KMS-11 (cell line): ENCODE results near the gene RBP5.
A peak's percentile ranks its signal among the peaks of the same experiment; 100 is the strongest.

Experiments
- H2AFZ ChIP-seq: fragments of 200-600 bp; sonication (generic); 2 replicates; pipeline ENCODE4 v1.6.1; 2016; ENCODE audit warnings: antibody characterized with exemption, mixed run types, low read depth
- H3K27ac ChIP-seq: fragments of 200-600 bp; sonication (generic); 2 replicates; pipeline ENCODE4 v1.6.1; 2016; ENCODE audit warnings: mild to moderate bottlenecking, mixed run types
- H3K27me3 ChIP-seq: fragments of 200-600 bp; sonication (generic); 2 replicates; pipeline ENCODE4 v1.6.1; 2017; ENCODE audit warnings: mild to moderate bottlenecking, low read depth, mixed run types, moderate library complexity; ENCODE audit not compliant: insufficient read depth
- H3K36me3 ChIP-seq: fragments of 200-600 bp; sonication (generic); 2 replicates; pipeline ENCODE4 v1.6.1; 2017; ENCODE audit warnings: mild to moderate bottlenecking, mixed run types; ENCODE audit not compliant: insufficient read depth
- H3K4me1 ChIP-seq: fragments of 200-600 bp; sonication (generic); 2 replicates; pipeline ENCODE4 v1.6.1; 2016; ENCODE audit warnings: mild to moderate bottlenecking, low read depth, mixed run types; ENCODE audit not compliant: poor library complexity, severe bottlenecking
- H3K4me2 ChIP-seq: fragments of 200-600 bp; sonication (generic); 2 replicates; pipeline ENCODE4 v1.7.0; 2016; ENCODE audit warnings: mild to moderate bottlenecking, mixed run types
- H3K4me3 ChIP-seq: fragments of 200-600 bp; sonication (generic); IDR thresholded peaks from 2 replicates; pipeline ENCODE4 v1.6.1; 2017; ENCODE audit warnings: low read depth, low read length, mixed read lengths; ENCODE audit not compliant: insufficient read depth
- H3K79me2 ChIP-seq: fragments of 200-600 bp; sonication (generic); 2 replicates; pipeline ENCODE4 v1.6.1; 2016; ENCODE audit warnings: low read depth, mixed run types; ENCODE audit not compliant: insufficient read depth
- H3K9ac ChIP-seq: fragments of 200-600 bp; sonication (generic); 2 replicates; pipeline ENCODE4 v1.6.1; 2016; ENCODE audit warnings: mild to moderate bottlenecking, mixed run types
- H4K20me1 ChIP-seq: fragments of 200-600 bp; sonication (generic); 2 replicates; pipeline ENCODE4 v1.6.1; 2016; ENCODE audit warnings: mild to moderate bottlenecking, mixed run types; ENCODE audit not compliant: insufficient read depth
- CTCF ChIP-seq: fragments of 200-600 bp; sonication (generic); conservative IDR thresholded peaks from 2 replicates; pipeline ENCODE4 v1.6.1; 2017; ENCODE audit warnings: low read depth, mild to moderate bottlenecking, antibody characterized with exemption, low read length, moderate library complexity, mixed read lengths

Gene RBP5

GRCh38 chr12:7146906-7147305 is 18.2 kb upstream of the RBP5 start:
- H3K4me2 ChIP-seq = no peak overlapping the region
- no peak for TF ChIP-seq CTCF
- no peaks in the 10 kb centered on the region for H3K27me3 ChIP-seq
- no peak overlapping the region for H2AFZ ChIP-seq
- H4K20me1 ChIP-seq = no peaks in the 10 kb centered on the region
- H3K79me2 ChIP-seq = no peaks in the 10 kb centered on the region
- H3K27ac ChIP-seq = no peak overlapping the region
- no peaks in the 10 kb centered on the region for H3K36me3 ChIP-seq
- H3K4me3 ChIP-seq = no peak overlapping the region
- no peaks in the 10 kb centered on the region for H3K4me1 ChIP-seq
- H3K9ac ChIP-seq = no peak overlapping the region

GRCh38 chr12:7146228-7146627 is 17.5 kb upstream of the RBP5 start:
- no peaks in the 10 kb centered on the region for H3K79me2 ChIP-seq
- no peak overlapping the region for H2AFZ ChIP-seq
- H3K27me3 ChIP-seq = no peaks in the 10 kb centered on the region
- H3K9ac ChIP-seq = no peak overlapping the region
- H3K36me3 ChIP-seq = no peaks in the 10 kb centered on the region
- H3K4me2 ChIP-seq = no peak overlapping the region
- no peaks in the 10 kb centered on the region for H4K20me1 ChIP-seq
- no peak overlapping the region for H3K27ac ChIP-seq
- no peak overlapping the region for H3K4me3 ChIP-seq
- TF ChIP-seq CTCF = no peak
- H3K4me1 ChIP-seq = peaks cover 4% of the 10 kb centered on the region

GRCh38 chr12:7145671-7146070 is 17.0 kb upstream of the RBP5 start:
- H3K27me3 ChIP-seq = no peaks in the 10 kb centered on the region
- H4K20me1 ChIP-seq = no peaks in the 10 kb centered on the region
- H3K79me2 ChIP-seq = no peaks in the 10 kb centered on the region
- H2AFZ ChIP-seq = no peak overlapping the region
- peaks cover 4% of the 10 kb centered on the region for H3K4me1 ChIP-seq
- H3K9ac ChIP-seq = no peak overlapping the region
- H3K27ac ChIP-seq = no peak overlapping the region
- no peak for TF ChIP-seq CTCF
- H3K36me3 ChIP-seq = no peaks in the 10 kb centered on the region
- H3K4me2 ChIP-seq = no peak overlapping the region
- no peak overlapping the region for H3K4me3 ChIP-seq

- H3K9ac ChIP-seq = no peak overlapping the region
- H3K4me3 ChIP-seq = no peak overlapping the region
- H4K20me1 ChIP-seq = no peaks in the 10 kb centered on the region
- H3K27ac ChIP-seq = no peak overlapping the region
- no peak overlapping the region for H3K4me2 ChIP-seq
- peaks cover 4% of the 10 kb centered on the region for H3K4me1 ChIP-seq
- H3K27me3 ChIP-seq = no peaks in the 10 kb centered on the region
- H3K36me3 ChIP-seq = no peaks in the 10 kb centered on the region
- peak; percentile 76 for TF ChIP-seq CTCF
- H2AFZ ChIP-seq = no peak overlapping the region
- H3K79me2 ChIP-seq = no peaks in the 10 kb centered on the region
These were observed 15.9 kb upstream of the RBP5 start for GRCh38 chr12:7144414-7145120.
